Peyer's patch (tissue), 4 donors: ENCODE measurements around the gene THAP5.

Source experiments
- CTCF ChIP-seq, 6 experiments: fragments of 450-650 bp in 4 of 6; fragments of 200-600 bp in 2 of 6; sonication (generic) in 1 of 6; IDR thresholded peaks; one replicate each; pipeline ENCODE4 v1.5.1; 2017 to 2019; ENCODE audit warnings: antibody characterized with exemption in 6 of 6, mild to moderate bottlenecking in 3 of 6, moderate library complexity in 1 of 6
- POLR2A ChIP-seq, 2 donors: fragments of 450-650 bp; IDR thresholded peaks; one replicate each; pipeline ENCODE4 v1.5.1; 2017; ENCODE audit warnings: antibody characterized with exemption in 2 of 2, mild to moderate bottlenecking in 2 of 2, moderate library complexity in 2 of 2

- no peak for TF ChIP-seq CTCF (IDR thresholded peaks at IDR 0.05)
- no peak for TF ChIP-seq POLR2A (IDR thresholded peaks at IDR 0.05)
Observed at GRCh38 chr7:108596560-108596959, 27.1 kb upstream of the THAP5 start.
